Astrocyte of the cerebellum (primary cell): ENCODE measurements around the gene ANKRD63.

Source experiments
- DNase-seq: peaks from one replicate; pipeline ENCODE4 v3.0.0-alpha.2; 2011; ENCODE audit warnings: low read depth
- H3K4me3 ChIP-seq: 2 replicates; pipeline ENCODE4 v1.5.1; 2011; ENCODE audit warnings: mild to moderate bottlenecking, low read depth, low read length, moderate library complexity
- in situ Hi-C: cut with HindIII; loops from 2 replicates; pipeline ENCODE4 v1.10.0; 2017; ENCODE audit warnings: low sequenced_read_pairs
- TF ChIP-seq, protein P1 (sequence below): IDR thresholded peaks from 2 replicates; pipeline ENCODE4 v1.5.1; 2012; ENCODE audit warnings: low read length, low read depth, moderate library complexity, mild to moderate bottlenecking; ENCODE audit errors: missing control alignments

The ANKRD63 gene

DNA sequence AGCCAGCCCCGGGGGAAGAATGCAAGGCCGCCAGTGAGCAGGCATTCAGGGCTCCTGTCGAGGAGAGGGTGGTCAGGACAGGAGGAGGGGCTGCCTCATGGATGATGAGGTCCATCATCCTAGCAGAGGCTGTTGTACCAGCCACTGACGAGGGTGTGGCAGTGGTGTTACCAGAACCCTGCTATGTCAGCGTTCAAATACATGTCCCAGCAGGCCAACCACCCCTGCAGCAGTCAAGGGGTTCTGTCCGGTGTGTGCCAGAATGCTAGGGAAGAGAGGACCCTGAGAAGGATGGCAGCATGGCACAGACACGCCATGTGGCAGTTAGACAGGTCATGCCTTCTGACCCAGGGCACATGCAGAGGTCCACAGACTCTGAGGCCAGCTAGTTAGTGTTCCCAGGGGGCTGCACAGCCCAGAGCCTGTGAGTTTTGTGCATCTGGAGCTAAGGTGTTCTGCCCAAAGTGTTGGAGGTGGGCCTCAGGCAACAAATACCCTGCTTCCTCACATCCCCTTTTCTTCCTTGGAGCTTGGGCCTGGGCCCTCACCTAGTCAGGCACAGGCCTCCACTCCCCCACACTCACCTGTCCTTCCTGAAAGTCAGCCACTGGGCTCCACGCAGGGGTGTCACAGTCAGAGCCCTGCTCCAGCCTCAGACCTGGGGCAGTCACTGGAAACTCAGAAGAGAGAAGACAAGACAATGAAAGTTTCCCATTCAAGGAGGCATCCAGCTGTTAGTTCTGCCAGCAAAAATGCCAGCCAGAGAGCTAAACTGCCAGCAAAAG is 36.2 kb downstream of the ANKRD63 start:
- TF ChIP-seq, protein P1, sequence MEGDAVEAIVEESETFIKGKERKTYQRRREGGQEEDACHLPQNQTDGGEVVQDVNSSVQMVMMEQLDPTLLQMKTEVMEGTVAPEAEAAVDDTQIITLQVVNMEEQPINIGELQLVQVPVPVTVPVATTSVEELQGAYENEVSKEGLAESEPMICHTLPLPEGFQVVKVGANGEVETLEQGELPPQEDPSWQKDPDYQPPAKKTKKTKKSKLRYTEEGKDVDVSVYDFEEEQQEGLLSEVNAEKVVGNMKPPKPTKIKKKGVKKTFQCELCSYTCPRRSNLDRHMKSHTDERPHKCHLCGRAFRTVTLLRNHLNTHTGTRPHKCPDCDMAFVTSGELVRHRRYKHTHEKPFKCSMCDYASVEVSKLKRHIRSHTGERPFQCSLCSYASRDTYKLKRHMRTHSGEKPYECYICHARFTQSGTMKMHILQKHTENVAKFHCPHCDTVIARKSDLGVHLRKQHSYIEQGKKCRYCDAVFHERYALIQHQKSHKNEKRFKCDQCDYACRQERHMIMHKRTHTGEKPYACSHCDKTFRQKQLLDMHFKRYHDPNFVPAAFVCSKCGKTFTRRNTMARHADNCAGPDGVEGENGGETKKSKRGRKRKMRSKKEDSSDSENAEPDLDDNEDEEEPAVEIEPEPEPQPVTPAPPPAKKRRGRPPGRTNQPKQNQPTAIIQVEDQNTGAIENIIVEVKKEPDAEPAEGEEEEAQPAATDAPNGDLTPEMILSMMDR: no peak
- H3K4me3 ChIP-seq: no peak overlapping the region
- in situ Hi-C loops: no loop called here
- DNase-seq: no peak

DNA sequence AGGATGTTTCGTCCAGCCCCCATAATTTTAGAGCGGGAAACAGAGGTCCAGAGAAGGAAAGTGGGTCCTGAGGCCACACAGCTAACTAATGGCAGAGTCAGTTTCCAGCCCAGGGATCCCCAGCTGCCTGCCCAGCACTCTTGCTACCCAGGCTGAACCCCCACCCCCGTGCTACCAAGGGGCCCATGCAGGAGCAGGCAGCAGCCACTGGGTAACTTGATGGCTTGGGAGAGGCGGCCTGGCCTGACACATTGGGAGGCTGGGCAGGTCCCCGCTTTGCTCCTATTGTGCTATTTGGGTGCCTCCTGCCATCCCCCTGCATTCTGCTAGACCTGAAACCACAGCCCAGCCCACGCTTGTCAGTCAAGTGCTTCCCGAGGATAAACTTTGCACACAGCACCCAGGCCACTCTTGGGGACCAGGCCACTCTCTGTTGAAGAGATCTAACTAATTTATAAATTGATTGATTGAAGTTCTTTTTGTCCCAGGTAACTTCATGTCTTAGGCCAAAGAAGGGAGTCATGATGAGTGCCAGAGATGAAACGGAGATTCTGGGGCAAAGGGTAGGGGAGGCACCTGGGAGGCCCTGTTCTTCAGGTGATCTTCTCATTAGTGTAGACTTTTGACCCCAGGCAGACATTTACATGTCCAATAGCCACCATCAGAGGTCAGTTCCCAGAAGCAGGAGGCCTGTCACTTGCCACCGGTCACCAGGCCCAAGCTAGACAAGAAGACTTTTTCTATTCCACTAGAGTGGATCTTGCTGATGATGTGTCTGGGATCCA is 37.0 kb downstream of the ANKRD63 start:
- DNase-seq: no peak
- in situ Hi-C loops: no loop called here
- H3K4me3 ChIP-seq: no peak overlapping the region
- TF ChIP-seq, protein P1: no peak

DNA sequence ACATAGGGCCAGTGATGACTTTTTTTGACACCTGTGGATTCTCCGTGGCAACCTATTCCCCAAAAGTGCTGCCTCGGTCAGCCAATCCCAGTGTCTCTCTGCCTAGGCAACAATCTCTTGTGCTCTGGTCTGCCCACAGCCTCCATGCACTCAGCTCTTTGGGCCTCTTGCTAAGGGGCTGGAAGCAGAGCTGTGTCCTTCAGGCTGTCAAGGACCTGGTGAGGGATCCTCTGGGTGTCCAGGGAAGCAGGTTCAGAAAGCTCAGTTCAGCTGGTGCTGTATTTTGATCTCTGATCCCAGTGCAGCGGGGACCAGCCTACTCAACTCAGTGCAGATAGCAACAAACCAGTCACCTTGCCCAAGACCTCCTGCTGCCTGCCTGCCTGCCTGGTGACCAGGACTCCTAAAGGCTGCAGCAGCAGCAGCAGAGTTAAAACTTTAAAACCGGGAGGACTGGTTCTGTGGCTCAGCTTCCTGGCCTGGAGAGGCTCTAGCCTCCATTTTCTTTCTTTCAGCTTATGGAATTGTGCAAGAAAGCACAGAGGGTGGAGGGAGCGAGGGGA is 37.8 kb downstream of the ANKRD63 start:
- TF ChIP-seq, protein P1: no peak
- no peak overlapping the region for H3K4me3 ChIP-seq
- in situ Hi-C loops: no loop called here
- DNase-seq: no peak

DNA sequence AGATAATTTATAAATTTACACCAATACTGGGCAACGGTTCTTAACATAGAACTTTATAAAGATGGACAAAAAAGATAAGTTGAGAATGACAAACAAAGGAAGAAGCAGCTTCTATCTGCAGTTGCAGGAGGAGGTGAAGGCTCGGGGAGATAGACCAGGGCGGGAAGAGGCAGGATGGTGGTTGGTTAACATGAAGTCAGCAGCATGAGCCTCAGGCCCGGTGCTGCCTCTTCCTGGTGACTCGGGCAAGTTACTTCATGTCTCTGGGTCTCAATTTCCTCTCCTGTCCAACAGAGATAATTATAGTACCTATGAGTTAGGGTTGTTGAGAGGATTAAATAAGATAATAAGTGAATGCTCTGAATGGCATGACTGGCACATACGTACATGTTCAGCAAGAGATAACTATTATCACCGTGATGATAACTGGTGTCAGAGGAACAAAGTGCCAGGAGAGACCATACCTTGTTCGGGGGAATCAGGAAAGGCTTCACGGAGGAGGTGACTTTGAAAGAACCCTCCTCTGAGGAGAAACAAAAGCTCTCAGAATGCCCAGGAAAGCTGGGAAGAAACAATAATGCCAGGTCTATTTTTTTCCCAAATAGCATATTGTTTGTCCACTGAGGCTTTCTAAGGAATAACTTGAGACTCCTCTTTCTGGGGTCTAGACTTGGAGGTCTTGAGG is 39.6 kb downstream of the ANKRD63 start:
- no peak for DNase-seq
- in situ Hi-C loops: no loop called here
- TF ChIP-seq, protein P1: no peak
- no peak overlapping the region for H3K4me3 ChIP-seq

DNA sequence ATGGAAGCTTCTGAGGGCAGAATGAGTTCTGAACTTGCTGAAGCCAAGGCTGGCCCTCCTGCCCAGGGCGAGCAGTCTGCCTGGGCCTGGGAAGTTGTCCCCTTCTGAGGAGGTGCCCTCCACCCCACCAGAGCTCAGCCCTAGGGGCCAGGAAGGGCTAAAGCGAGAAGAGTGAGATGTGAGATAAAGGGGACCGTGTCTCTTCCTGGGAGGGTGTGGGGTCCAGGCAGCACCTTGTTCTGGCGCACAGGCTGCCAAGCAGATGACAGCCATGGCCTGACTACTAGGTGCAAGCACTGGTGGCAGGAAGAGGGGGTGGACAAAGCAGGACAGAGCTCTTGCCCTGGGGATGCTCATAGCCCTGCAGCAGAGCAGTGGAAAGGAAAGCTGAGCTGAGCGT is 40.3 kb downstream of the ANKRD63 start:
- in situ Hi-C loops: no loop called here

More for the DNA sequence above, 40.3 kb downstream of the ANKRD63 start:
- no peak overlapping the region for H3K4me3 ChIP-seq
- TF ChIP-seq, protein P1: no peak
- no peak for DNase-seq
